Ishikawa (cell line): ENCODE results near the gene ACOD1.

Experiments used
- CEBPB ChIP-seq: IDR thresholded peaks from 2 replicates; pipeline ENCODE4 v1.6.1; 2012
- CREB1 ChIP-seq: IDR thresholded peaks from 2 replicates; pipeline ENCODE4 v1.6.1; 2012; ENCODE audit warnings: low read depth
- EGR1 ChIP-seq: IDR thresholded peaks from 2 replicates; pipeline ENCODE4 v1.6.1; 2012
- EP300 ChIP-seq: IDR thresholded peaks from 2 replicates; pipeline ENCODE4 v1.6.1; 2012; ENCODE audit warnings: borderline replicate concordance
- FOXM1 ChIP-seq: IDR thresholded peaks from 2 replicates; pipeline ENCODE4 v1.6.1; 2012; ENCODE audit warnings: low read depth, borderline replicate concordance
- NFIC ChIP-seq: IDR thresholded peaks from 2 replicates; pipeline ENCODE4 v1.6.1; 2012
- RAD21 ChIP-seq: IDR thresholded peaks from 2 replicates; pipeline ENCODE4 v1.6.1; 2012; ENCODE audit warnings: low read depth
- TAF1 ChIP-seq: IDR thresholded peaks from 2 replicates; pipeline ENCODE4 v1.6.1; 2012; ENCODE audit warnings: low read depth, mild to moderate bottlenecking
- TCF12 ChIP-seq: IDR thresholded peaks from 2 replicates; pipeline ENCODE4 v1.6.1; 2012; ENCODE audit warnings: low read depth
- TEAD4 ChIP-seq: IDR thresholded peaks from 2 replicates; pipeline ENCODE4 v1.6.1; 2012
- USF1 ChIP-seq: IDR thresholded peaks from 2 replicates; pipeline ENCODE4 v1.6.1; 2012
- YY1 ChIP-seq: IDR thresholded peaks from 2 replicates; pipeline ENCODE4 v1.6.1; 2012; ENCODE audit warnings: low read depth
- TF ChIP-seq, protein P1 (sequence below): IDR thresholded peaks from 2 replicates; pipeline ENCODE4 v1.6.1; 2012; ENCODE audit warnings: low read depth, mild to moderate bottlenecking

DNA sequence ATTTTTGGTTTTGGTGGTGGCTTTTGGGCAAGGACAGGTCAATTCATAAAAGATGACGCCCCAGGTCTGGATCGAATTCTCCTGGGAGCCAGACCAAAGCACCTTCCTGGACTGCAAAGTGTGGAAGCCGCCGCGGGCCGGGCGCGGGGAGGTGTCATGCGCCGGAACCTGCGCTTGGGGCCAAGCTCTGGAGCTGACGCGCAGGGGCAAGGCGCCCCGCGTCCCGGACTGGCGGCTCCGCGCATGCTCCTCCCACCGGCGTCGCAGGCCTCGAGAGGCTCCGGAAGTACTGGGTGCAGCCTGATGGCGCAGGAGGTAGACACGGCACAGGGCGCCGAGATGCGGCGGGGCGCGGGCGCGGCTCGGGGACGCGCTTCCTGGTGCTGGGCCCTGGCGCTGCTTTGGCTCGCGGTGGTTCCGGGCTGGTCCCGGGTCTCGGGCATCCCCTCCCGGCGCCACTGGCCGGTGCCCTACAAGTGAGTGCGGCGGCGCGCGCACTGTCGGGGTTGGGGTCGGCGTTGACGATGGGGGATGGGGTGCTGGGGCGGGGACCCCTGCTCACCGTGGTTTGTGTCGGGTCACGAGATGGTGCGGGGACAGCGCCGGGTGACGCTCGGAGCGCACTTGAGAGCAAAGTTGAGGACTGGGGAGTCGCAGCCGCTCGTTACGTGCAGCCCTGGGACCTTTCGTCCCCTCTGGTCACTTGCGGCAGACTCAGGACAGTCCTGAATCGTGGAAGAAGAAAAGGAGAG, 43.7 kb downstream of the ACOD1 start, which contains the start of gene CLN5:
- TF ChIP-seq RAD21 (no peak), EGR1 (no peak), EP300 (no peak), FOXM1 (no peak), TEAD4 (no peak), YY1 (peak; percentile 83), TAF1 (peak; percentile 84), CEBPB (no peak), CREB1 (peak; percentile 87), NFIC (no peak; the same call in 1 of the 2 replicates), TCF12 (peak; percentile 42; the same call in 1 of the 2 replicates), USF1 (peak; percentile 59; the same call in 1 of the 2 replicates)
- TF ChIP-seq, protein P1, sequence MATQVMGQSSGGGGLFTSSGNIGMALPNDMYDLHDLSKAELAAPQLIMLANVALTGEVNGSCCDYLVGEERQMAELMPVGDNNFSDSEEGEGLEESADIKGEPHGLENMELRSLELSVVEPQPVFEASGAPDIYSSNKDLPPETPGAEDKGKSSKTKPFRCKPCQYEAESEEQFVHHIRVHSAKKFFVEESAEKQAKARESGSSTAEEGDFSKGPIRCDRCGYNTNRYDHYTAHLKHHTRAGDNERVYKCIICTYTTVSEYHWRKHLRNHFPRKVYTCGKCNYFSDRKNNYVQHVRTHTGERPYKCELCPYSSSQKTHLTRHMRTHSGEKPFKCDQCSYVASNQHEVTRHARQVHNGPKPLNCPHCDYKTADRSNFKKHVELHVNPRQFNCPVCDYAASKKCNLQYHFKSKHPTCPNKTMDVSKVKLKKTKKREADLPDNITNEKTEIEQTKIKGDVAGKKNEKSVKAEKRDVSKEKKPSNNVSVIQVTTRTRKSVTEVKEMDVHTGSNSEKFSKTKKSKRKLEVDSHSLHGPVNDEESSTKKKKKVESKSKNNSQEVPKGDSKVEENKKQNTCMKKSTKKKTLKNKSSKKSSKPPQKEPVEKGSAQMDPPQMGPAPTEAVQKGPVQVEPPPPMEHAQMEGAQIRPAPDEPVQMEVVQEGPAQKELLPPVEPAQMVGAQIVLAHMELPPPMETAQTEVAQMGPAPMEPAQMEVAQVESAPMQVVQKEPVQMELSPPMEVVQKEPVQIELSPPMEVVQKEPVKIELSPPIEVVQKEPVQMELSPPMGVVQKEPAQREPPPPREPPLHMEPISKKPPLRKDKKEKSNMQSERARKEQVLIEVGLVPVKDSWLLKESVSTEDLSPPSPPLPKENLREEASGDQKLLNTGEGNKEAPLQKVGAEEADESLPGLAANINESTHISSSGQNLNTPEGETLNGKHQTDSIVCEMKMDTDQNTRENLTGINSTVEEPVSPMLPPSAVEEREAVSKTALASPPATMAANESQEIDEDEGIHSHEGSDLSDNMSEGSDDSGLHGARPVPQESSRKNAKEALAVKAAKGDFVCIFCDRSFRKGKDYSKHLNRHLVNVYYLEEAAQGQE = no peak
